GM18858 (cell line): ENCODE measurements around the gene BARHL1.

ENCODE experiments used
- ATAC-seq: cut with Tn5 transposase; IDR thresholded peaks from one replicate; pipeline ENCODE4 v1.9.1; 2021; ENCODE audit not compliant: unreplicated experiment

The BARHL1 gene

DNA sequence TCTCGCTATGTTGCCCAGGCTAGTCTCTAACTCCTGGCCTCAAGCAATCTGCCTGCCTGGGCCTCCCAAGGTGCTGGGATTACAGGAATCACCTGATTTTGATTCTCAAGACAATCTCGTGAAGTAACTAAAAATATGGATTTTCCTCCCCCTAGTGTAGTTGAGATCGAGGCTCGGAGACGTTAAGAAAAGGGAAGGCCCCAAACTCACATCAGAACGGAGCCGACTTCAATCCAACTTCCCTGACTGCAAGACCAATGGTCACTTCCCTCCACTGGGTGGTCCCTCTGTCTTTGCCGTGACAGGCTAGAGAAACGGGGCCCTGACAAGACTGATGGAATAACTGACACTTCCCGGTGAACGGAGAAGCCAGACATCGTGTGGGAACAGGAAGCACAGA, 28.3 kb downstream of the BARHL1 start:
- ATAC-seq, result no peak

DNA sequence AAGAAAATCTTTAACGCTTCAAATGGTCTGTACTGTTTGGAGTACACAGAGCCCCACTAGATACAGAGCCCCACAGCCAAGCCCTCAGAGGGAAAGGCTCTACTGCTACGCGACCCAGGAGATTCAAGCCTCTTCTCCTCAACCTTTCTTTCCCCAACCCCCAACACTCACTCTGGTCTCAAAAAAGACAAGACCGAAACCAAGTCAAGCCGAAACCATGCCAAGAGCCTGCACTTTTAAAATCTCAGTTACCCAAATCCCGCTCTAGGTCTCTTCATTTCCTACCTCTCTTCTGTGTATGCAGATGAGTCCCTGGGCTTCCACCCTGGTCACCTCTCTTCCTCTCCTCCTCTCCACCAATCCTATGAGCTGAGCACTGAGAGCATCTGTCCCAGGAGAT, 31.9 kb downstream of the BARHL1 start:
- no peak for ATAC-seq

DNA sequence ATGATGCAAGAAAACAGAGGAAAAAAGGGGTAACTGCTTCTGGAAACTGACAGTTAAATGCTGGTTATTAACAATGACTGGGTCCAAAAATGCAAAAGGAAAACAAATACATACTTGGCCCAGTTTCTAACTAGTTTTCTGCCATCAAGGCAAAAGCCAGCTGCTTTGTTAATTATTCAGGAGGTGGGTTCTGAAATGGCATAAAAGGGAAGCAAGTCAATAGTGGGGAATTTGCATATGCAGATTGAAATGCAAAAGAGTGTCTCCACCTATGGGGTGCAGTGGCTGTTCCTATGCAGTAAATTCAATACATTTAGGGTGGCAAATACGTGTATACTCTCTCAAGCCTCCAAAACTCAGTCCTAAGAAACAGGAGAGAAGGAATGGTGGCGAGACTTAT, 33.4 kb downstream of the BARHL1 start:
- ATAC-seq, result no peak

DNA sequence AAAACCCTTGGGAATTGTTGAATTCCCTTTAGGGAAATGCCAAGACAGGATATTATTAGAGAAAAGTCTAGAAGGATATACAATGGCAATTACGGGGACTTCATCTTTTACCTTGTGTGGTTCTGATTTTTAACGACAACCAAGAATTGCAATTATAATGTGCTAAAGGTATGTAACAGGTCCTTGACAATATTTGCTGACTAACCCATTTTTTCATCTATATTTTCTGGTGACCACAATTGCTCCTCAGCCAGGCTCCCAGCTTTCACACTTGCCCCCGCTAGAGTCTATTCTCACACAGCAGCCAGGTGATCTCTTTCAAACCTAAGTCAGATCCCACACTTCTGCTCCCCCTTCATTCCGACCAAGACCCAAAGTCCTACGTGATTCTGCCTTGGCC, 34.3 kb downstream of the BARHL1 start:
- ATAC-seq, result no peak

DNA sequence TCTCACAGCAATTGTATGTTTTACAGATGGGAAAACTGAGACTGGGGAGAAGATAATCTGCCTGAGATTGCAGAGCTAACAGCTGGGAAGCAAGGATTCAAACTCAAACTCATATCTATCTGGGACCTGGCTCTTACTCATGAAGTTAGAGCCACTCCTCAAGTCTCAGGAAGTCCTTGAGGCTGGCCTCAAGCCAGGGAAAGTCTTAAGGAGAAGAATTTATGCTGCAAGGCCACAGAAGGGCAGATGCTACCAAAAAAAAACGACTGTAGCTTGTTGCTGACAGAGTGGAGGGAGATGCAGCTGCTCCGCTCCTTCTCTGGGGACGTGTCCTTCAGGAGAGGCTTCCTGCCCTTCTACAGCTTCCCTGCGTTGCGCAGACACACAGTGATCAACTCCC, 39.8 kb downstream of the BARHL1 start:
- no peak for ATAC-seq

DNA sequence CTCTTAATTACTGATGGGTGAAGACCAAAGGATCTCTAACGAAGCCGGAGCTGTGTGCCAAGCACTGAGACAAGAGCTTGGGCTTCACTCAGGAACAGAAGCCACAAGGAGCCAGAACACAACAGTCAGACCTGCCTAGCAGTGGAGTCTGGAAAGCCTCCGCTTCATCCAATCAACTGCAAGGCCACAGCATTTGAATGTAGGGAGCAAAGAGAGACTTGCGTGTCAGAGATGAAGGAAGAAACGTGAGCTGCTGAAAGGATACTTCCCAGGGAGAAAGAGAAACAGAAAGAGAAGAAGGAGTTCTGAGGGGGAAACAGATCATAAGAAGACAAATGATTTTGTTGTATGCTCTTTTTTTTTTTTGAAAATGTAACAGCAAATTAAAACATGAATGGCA, 43.9 kb downstream of the BARHL1 start:
- ATAC-seq, result no peak

DNA sequence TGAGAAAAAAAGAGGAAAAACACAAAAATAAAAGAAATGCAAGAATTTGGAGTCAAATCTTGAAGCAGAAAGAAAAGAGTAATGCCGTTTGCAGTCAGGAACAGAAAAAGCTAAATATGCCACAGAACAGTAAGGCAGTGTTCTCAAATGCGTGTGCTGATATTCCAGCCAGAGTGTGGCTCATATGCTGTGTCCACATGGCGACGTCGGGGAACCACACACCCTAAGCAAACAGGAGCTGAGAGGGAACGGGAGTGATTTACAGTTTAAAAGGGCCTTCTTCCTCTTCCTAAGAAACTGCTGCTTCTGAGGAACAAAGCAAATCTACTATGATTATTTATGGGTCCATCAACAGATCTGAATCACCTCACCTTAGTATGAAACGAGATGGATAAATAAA, 44.7 kb downstream of the BARHL1 start:
- no peak for ATAC-seq

DNA sequence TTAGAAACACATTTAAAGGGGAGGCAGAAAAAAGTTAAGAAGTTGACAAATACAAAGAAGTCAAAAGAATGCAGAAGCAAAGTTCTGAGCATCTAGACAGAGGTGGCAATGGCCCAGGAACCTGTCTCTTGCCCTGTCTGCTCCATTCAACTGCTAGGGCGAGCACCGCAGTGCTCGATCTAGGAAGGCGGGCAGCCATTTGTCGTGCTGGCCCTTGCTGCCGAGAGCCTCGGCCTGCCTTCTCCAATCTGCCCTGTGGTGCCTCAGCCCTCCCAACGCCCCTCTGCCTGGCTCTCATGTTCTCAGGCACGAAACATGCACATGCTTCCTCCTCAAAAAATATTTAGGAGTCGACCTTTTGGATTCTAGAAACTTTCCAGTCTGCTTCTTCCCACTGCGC, 45.2 kb downstream of the BARHL1 start:
- no peak for ATAC-seq

DNA sequence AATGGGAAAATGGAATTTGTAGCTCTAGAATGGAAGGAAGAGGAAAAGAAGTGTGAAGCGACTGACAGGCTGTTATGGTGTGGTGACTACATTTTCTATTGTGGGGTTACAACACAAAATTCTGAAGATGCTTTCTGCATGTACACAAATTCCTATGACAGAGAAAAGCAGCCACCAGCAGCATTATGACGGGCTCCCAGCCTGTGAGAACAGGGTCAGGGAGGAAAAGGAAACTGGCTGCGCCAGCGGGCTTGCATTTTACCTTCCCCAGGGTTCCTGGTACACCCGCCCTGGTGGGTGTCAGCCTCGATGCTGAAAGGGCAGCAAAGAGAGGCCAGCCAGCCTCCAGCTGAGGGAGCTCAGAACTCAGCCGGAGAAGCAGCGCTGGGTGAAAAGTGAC, 46.3 kb downstream of the BARHL1 start:
- ATAC-seq, result no peak

DNA sequence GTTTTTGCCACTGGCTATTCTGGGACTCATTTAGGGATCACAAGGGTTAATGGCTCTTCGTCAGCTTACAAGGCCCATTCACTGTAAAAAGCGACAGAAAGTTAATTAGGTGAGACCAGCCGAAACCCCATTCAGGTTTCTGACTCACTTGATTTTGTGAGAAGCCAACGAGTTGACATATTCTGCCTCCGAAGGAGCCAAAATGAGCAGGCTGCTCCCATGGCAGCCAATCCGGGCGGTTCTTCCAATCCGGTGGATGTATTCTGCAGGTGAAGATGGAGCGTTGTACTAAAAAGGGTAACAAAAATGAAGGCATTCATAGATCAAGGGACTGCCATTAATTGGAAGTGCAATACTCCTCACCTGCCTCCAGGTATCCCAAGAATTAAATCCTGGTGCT, 47.7 kb downstream of the BARHL1 start:
- no peak for ATAC-seq

DNA sequence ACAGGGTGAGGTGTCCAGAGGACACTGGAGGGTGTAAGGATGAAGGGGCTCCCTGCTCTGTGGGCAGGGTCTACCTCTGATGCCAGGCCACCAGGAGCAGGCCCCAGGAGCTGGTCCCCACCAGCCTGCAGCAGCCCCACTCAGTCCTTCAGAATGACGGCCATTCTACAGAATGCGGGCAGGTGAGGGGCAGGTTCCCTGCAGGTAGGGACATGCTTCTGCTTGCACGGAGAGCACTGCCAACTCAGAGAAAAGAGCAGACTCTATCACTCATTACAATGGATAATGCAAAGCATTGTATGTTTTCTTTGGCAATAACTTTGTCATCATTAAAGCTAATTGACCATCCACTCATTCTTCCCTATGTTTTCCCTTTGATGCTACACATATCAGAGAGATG, 48.4 kb downstream of the BARHL1 start:
- ATAC-seq, result no peak

DNA sequence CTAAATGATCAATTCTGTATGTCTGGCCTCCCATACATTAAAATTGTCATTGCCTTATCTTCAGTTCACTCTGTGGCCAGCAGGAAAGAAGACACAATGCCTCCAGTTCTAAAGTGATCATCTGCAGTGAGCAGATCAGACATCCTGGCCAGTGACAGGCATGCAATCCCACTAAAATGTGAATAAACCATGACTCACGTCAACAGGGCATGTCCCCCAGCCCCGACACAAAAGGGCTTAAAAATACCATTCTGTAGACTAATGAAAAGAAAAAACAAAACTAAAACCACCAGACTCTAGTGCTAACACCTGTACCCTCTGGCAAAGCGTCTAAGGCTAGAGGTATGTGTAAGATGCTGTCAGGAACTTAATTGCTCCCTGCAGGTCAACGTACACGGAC, 48.9 kb downstream of the BARHL1 start:
- ATAC-seq, result no peak

DNA sequence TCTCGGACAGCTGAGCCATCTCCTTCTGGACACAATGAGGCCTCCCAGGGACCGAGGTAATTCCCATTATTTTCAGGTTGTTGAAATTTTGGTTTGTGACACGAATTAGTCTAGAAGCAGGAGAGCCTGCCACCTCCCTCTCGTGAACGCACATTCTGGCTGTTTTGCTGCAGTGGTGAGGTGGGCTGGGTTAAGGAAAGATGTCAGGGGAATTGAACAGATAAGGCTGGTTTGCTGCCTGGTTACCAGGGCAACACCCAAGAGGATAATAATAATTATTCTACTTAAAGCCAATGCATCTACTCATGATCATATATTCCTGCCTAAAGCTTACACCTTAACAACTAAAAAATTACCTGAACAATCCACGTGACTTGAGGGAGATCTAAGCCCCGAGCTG, 49.3 kb downstream of the BARHL1 start:
- no peak for ATAC-seq

DNA sequence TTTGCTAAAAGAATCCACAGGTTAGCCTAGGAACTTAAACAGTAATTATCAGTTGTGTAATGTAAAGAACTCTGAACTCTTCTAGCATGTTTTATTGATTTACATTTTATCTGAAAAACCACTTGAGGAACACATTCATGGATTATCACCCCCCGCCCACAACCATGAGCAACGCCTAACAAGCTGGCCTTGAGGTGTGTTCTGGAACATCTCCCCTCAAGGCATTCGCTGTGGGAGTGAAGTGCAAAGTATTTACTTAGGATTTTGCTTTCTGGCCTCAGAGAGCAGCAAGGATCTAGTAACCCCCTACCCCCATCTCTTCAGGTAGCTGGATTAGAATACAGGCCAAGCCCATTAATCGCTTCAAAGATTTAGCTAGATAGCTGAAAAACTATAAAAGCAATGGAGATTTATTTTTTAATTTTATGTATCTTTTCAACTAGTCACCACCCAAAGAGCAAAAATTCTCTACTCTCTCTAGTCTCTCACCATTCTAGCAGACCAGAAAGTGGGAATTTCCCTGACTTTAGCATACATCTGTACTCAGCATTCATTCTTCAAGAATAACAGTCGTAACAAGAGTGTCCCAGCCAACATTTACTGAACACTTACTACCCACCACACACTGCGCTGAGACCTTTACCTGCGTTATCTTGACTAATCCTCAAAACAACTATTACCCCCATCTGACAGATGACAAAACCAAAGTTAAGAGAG, 50.2 kb downstream of the BARHL1 start:
- no peak for ATAC-seq

DNA sequence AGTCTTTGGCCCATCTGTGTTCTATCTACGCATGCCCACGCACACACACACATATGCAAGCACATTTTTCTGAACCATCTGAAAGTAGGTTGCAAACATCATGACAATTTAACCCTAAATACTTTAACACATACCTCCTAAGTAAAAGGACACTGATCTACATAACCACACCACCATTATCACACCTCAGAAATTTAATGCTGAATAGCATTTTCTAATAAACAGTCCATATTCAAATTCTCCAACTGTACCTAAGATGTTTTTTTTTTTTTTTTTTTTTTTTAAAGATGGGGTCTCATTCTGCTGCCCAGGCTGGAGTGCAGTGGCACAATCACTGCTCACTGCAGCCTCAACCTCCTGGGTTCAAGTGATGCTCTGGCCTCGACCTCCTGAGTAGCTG, 51.9 kb downstream of the BARHL1 start:
- ATAC-seq, result no peak

DNA sequence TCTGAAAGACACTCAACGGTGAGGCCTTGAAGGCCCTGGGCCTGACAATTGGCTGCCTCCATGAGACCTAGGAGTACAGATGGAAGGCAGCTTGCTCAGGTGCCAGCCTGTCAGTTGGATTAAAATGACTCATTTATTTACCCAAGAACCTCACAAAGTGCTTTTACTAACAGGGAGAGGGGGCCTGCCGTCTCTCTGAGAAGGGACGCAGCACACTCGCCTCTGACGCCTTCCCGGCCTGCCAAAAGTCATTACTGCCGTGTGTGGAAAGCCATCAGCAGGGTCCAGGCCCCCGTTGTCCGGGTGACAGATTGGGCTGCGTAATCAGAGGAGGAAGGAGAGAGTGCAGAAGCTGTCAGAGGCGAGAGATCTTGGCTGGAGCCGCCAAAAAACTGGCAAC, 54.9 kb downstream of the BARHL1 start:
- no peak for ATAC-seq

DNA sequence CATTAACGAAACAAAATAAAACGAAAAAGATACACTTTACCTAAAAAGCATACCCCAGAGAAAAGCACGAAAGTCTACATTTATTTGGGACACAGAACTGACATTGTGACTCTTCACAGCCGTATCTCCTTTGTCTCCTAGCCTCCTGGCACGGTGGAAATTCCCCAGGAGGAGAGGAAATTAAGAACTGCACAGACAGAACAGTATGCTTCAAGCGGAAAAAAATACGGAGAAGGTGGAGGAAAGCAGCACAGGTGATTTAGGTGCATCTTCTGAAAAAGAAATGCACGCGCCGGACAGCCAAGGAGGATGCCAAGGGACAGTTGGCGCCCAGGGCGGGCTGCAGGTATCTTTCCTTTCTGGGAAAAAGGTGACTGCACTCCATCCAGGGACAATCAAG, 55.4 kb downstream of the BARHL1 start:
- ATAC-seq, result no peak

DNA sequence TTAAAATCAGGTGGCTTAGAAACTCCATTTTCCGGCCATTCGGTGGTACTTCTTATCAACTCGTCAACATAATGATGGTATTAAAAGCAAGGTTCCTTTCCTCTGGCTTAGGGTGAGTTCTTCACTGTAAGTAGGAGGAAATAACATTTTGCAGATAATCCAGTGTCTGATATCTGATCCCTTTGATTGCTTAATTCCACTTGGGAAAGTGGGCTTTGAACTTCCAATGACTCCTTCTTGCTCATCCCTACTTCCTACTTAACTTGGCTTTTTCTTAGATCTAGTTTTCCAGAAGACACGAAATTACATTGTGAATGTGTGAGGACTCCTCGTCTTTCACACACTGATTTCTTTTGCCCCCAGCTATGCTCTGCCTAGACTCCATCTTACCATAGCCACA, 55.8 kb downstream of the BARHL1 start:
- ATAC-seq, result no peak

DNA sequence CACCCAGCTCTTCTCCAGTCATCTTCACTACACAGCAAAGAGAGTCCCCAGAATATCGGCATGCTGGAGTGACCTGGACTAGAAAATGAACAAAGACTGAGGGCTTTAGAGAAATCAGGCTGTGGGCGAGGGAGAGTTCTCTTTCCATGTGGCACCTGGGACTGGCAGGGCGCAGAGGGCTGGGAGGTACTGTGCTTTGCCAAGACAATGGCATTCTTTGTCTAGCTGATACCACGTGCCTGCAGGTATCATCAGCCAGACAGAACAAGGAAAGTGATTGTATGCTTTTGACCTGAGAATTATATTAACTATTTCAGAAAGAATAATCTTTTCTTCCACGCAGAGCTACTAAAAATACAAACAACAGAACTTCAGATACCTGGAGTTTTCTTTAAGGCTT, 56.9 kb downstream of the BARHL1 start:
- ATAC-seq, result no peak
